Mucosa of gallbladder (tissue), 1 donor: ENCODE results near the gene SLC6A15. TPM values are rescaled to one million over a fixed set of nuclear protein-coding genes. Genes with fewer than 3 reads are reported as not detected.

Source experiments
- DNase-seq: peaks from one replicate; pipeline ENCODE4 v3.0.0-alpha.2; 2020; ENCODE audit warnings: low spot score
- total RNA-seq: library from RNA; stranded (reverse); gene quantifications from one replicate; pipeline ENCODE4 v1.2.1, GENCODE V29; 2021
- donor health status: DM: no; HTN: no; CAD: no.

Gene SLC6A15
- 0.12 TPM for total RNA-seq

- DNase-seq: no peak
Measured at GRCh38 chr12:84912198-84913128, at the start of gene SLC6A15. TSS of gene SLC6A15 (minus strand) at chr12:84912799. CDS start at chr12:84892120, 20,679 bp downstream.

- DNase-seq: no peak
Measured at GRCh38 chr12:84960918-84961317, 48.3 kb upstream of the SLC6A15 start.

- DNase-seq: no peak
Measured at GRCh38 chr12:84955298-84955697, 42.7 kb upstream of the SLC6A15 start.

DNA sequence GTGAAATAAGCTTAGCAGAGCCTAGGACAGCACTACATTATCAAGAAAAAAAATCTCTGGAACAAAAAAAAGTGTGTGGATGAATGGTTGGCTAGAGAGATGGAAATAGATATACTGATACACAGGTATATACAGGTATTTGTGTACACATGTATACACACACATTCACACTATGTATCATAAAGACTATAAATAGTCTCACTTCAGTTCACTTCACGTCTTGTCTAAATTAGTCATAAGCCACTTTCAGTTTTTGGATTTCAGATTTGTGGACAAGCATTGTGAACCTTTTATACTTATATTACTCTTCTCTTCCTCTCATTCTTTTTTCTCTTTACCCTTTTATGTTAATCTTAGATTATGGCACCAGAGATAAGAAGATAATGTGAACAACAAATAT lies 41.8 kb upstream of the SLC6A15 start:
- no peak for DNase-seq

DNA sequence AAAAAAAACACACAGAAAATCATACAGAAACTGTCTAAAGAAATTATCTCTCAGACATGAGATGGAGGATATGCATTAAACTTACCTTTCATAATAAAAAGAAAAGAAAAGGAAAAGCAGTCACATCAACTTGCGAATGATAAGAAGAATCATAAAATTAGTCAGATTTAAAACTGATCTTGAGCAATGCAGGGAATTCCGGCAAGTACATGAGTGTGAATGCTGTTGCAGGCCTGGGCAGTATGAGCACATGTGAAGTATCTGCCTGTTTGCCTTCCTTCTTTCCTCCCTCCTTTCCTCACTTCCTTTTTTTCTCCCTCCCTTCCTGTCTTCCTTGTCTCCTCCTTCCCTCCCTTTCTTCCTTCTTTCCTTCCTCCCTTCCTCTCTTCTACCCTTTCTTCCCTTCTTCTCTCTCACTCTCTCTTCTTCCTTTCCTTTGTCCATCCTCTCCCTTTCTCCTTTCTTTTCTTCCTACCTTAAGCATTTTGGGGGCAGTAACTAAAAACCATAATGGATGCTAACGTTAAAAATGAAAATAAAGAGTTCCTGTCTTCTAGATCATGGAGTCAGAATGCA lies 38.5 kb upstream of the SLC6A15 start:
- no peak for DNase-seq

DNA sequence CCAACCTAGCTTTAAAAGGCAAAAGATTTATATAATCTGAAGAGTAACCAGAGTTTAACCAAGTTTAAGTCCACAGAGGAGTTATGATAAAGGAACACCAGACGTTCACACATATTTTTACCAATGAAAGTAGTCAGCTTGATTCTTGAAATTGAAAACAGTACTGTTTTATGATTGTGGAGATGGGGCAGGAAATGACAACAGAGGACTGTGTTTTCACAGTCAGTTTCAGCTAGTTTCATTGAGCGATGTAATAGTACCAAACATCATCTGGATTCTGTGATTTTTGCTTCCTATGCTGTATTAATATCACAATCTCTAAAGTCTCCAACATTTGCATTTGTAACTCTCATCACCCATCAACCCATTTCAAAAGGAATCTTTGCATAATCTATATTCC lies 34.2 kb upstream of the SLC6A15 start:
- DNase-seq: no peak

- no peak for DNase-seq
Measured at GRCh38 chr12:84937415-84937814, 24.8 kb upstream of the SLC6A15 start.

- no peak for DNase-seq
Measured at GRCh38 chr12:84929501-84929900, 16.9 kb upstream of the SLC6A15 start.

GRCh38 chr12:84924981-84925380 lies 12.4 kb upstream of the SLC6A15 start:
- DNase-seq: no peak

DNA sequence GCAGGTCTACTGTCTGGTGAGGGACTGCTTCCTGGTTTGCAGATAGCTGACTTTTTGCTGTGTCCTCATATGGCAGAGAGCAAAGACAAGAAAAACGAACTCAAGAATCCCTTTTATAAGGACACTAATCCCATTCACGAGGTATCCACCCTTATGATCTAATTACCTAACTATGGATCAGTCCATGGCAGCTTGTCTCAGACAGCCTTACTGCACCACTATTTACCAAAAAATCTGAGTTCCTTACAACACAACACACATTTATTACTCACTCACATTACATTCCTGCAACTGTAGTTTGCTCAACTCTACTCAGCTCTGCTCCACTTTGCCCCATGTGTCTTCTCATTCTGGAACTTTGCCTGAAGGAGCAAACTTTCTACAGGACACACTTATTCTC lies 10.1 kb upstream of the SLC6A15 start:
- DNase-seq: no peak

- DNase-seq: no peak
Measured at GRCh38 chr12:84920331-84920730, 7.7 kb upstream of the SLC6A15 start.

- DNase-seq: no peak
Measured at GRCh38 chr12:84919271-84919670, 6.7 kb upstream of the SLC6A15 start.

GRCh38 chr12:84913129-84913515 lies 523 bp upstream of the SLC6A15 start:
- no peak for DNase-seq

DNA sequence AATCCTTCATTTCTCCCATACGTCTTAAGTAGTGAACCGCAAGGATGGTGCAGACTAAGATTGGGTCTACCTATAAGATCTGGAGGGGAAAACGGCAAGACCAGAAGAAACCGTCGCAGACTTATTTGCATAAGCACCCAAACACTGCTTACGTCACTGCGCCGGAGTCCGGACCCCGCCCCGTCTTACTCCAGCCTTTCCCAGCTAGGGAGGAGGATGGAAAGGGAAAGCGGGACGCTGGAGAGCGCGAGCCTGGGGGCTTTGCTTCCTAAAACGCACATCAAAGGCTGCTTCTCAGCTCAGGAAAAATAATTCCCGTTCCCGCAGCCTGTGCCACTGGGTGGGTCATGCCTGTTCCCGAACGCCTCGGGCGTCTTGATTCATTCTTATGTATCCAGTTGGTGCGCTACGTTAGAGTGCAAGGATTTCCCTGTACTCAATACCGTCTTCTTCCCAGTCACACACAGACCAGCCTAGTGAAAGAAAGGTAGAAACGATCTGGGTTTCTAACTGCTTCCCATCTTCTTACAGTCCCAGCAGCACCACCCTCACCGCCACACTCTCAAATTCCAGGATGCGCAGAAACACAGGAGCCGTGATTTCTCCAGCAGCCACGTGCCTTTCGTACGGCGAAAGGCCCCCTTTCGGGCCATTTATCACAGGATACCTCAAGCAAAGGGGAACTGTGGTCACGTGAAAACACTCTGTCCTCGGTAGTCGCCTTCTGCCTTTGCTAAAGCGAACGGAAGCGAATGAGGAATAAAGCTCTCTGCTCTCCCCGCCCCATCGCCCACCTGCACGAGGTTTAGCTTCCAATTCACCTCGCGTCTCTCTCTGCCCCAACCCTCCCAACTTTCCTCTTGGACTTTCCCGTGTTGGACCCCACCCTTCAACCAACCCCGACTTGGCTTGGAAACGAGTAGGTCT lies 1.1 kb downstream of the SLC6A15 start:
- no peak for DNase-seq

- no peak for DNase-seq
Measured at GRCh38 chr12:84910549-84911241, 1.9 kb downstream of the SLC6A15 start.

GRCh38 chr12:84904051-84904450 lies 8.5 kb downstream of the SLC6A15 start:
- DNase-seq: no peak

DNA sequence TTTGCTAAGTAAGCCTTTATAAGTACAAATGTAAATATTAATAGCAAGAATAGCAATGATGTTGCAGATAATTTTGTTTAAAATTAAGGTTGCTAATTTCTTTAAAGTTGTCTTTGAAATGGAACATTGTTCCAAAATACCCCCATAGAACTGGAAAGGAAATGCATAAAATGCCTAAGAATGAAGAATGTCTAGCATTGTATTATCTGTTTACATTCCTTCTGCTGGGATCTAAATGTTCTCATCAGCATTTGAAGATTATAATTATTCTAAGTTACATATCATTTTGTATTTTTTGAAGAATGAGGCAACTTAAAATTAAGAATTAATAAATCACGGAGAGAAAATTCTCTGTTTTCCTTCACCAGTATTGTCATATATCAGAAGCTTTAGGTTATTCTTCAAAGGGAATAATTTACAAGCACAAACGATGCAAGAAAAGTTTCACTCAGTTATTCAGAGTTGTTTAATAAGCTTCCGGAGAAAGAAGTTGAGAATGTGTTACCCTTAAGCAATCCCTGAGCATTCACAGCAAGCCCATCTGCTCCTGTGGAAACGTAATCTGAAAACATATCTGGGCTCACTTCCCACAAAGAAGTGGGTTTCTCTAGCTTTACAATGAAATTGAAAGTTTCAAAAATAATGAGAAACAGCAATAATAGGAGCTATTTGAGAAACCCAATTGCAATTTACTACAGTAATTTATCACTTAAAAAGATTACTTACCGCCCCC lies 21.3 kb downstream of the SLC6A15 start:
- no peak for DNase-seq

DNA sequence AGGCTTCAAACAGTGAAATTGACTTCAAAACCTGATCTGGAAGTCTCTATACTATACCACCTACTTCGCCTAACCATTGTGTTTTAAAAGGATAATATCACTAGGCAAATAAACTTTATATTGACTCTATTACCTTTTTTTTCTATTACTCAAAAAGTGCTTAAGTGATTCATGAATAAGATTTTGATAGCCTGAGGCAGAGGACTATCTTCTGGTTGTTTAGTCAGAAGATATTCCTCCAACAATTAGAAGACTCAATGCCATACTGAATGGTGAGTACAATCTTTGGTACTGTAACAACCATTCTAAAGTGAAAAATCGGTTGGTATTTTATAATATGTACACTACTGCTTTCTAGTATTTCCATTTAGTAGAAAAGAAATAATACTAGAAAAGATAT lies 22.8 kb downstream of the SLC6A15 start:
- DNase-seq: no peak

- DNase-seq: no peak
Measured at GRCh38 chr12:84888861-84889260, 23.7 kb downstream of the SLC6A15 start.

GRCh38 chr12:84877340-84877739 lies 35.3 kb downstream of the SLC6A15 start:
- DNase-seq: no peak

- no peak for DNase-seq
Measured at GRCh38 chr12:84875241-84875640, 37.4 kb downstream of the SLC6A15 start.
